Transverse colon (tissue), 4 donors: ENCODE results near the gene TEX29. TPM values are rescaled to one million over a fixed set of nuclear protein-coding genes. Genes with fewer than 3 reads are reported as not detected.

Experiments
- DNase-seq: peaks from one replicate; pipeline ENCODE4 v3.0.0-alpha.2; 2019
- H3K27ac ChIP-seq, 4 donors: fragments of 200-600 bp; sonication (generic); 2 replicates each; pipeline ENCODE4 v1.5.1; 2016 to 2018; ENCODE audit warnings: inconsistent platforms in 4 of 4
- H3K27me3 ChIP-seq: fragments of 200-600 bp; sonication (generic); 2 replicates; pipeline ENCODE4 v1.5.1; 2017; ENCODE audit warnings: inconsistent platforms
- H3K36me3 ChIP-seq, 4 donors: fragments of 200-600 bp; sonication (generic); 2 replicates each; pipeline ENCODE4 v1.5.1; 2017 to 2019; ENCODE audit warnings: inconsistent platforms in 4 of 4
- H3K4me1 ChIP-seq, 4 donors: fragments of 200-600 bp; sonication (generic); 2 replicates each; pipeline ENCODE4 v1.5.1; 2017 to 2020; ENCODE audit warnings: inconsistent platforms in 4 of 4
- H3K4me3 ChIP-seq, 4 donors: fragments of 200-600 bp; sonication (generic); 1 replicate in 1 of 4; 2 replicates in 3 of 4; pipeline versions ENCODE4 v1.5.1 to v1.6.1; 2017 to 2019; ENCODE audit warnings: inconsistent platforms in 4 of 4
- H3K9me3 ChIP-seq, 2 donors: fragments of 200-600 bp; sonication (generic); 2 replicates each; pipeline ENCODE4 v1.5.1; 2017 to 2019; ENCODE audit warnings: inconsistent platforms in 2 of 2
- EP300 ChIP-seq: sonication (generic); formaldehyde crosslinking; IDR thresholded peaks from one replicate; pipeline ENCODE4 v1.6.1; 2017; ENCODE audit warnings: antibody characterized with exemption, low read depth
- POLR2A ChIP-seq: fragments of 450-650 bp; IDR thresholded peaks from one replicate; pipeline ENCODE4 v1.6.1; 2016; ENCODE audit warnings: antibody characterized with exemption, mild to moderate bottlenecking, moderate library complexity
- POLR2AphosphoS5 ChIP-seq, 3 donors: sonication (generic); formaldehyde crosslinking; IDR thresholded peaks; one replicate each; pipeline ENCODE4 v1.6.1; 2016; ENCODE audit warnings: antibody characterized with exemption in 3 of 3
- WGBS, 2 donors: methylation state at CpG; one replicate each; pipeline ENCODE4 v1.1.5; 2018; ENCODE audit warnings: low coverage in 1 of 2; 5-methylcytosine and 5-hydroxymethylcytosine counted together
- in situ Hi-C, 4 donors: fragments of 200-750 bp; cut with MboI; loops; one replicate each; pipeline versions ENCODE4 v1.15.0 to v1.15.1; 2017; ENCODE audit warnings: low sequenced_read_pairs in 3 of 4, low pct_ligation_motif_present in 1 of 4, low pct_unique_long_range_greater_than_20kb in 1 of 4
- intact Hi-C: fragments of 100-400 bp; cut with DNase I; formaldehyde crosslinking; loops from one replicate; pipeline ENCODE4 v1.15.1; 2023; ENCODE audit warnings: low total_unique reads
- total RNA-seq, 4 donors: library from RNA; depleted of rRNA; stranded (reverse); fragments of >200 nt; gene quantifications; one replicate each; pipeline ENCODE4 v1.1.0, GENCODE V29; 2016
- TF ChIP-seq, protein P1 (sequence below), 5 experiments: fragments of 200-600 bp in 3 of 5; fragments of 450-650 bp in 2 of 5; sonication (generic) in 3 of 5; IDR thresholded peaks; 1 replicate in 2 of 5; 2 replicates in 3 of 5; pipeline ENCODE4 v1.5.1; 2016 to 2017; ENCODE audit warnings: antibody characterized with exemption in 5 of 5, inconsistent platforms in 3 of 5, mild to moderate bottlenecking in 2 of 5, moderate library complexity in 1 of 5

TEX29 gene
- total RNA-seq, 4 donors from 2014 or later: not detected

DNA sequence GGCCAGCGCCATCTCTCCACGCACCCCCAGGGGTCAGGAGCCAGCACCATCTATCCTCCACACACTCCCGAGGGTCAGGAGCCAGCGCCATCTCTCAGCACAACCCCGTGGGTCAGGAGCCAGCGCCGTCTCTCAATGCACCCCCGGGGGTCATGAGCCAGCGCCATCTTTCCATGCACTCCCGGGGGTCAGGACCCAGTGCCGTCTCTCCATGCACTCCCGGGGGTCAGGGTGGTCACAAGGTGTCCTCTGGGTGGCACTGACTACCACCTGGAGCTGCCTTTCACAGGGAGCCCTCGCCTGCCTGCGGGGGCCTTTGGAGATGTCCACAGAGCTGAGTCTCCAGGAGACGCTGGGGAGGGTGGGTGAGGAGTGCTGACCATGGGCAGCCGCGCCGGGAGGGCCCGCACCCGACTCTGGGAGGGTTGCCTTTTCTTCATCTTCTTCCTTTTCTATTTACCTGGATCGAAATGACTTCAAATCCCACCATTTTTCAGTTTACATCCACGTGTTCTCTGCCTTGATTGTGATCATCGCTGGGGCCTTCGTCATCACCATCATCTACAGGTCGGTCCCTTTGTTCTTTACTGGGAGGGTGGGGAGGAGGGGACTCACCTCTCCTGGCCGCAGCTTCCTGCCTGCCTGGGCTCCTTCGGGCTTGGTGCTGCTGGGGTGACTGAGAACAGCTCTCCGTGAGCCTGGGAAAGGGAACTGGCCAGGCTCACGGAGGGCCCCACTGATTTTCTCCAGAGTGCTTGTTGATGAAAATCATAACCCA lies 19.1 kb downstream of the TEX29 start:
- DNase-seq: no peak
- in situ Hi-C loops: no loop called here
- TF ChIP-seq EP300 (no peak), POLR2A (no peak), POLR2AphosphoS5 (IDR thresholded peaks at IDR 0.05) (no peak)
- TF ChIP-seq, protein P1, sequence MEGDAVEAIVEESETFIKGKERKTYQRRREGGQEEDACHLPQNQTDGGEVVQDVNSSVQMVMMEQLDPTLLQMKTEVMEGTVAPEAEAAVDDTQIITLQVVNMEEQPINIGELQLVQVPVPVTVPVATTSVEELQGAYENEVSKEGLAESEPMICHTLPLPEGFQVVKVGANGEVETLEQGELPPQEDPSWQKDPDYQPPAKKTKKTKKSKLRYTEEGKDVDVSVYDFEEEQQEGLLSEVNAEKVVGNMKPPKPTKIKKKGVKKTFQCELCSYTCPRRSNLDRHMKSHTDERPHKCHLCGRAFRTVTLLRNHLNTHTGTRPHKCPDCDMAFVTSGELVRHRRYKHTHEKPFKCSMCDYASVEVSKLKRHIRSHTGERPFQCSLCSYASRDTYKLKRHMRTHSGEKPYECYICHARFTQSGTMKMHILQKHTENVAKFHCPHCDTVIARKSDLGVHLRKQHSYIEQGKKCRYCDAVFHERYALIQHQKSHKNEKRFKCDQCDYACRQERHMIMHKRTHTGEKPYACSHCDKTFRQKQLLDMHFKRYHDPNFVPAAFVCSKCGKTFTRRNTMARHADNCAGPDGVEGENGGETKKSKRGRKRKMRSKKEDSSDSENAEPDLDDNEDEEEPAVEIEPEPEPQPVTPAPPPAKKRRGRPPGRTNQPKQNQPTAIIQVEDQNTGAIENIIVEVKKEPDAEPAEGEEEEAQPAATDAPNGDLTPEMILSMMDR (IDR thresholded peaks at IDR 0.05): no peak

DNA sequence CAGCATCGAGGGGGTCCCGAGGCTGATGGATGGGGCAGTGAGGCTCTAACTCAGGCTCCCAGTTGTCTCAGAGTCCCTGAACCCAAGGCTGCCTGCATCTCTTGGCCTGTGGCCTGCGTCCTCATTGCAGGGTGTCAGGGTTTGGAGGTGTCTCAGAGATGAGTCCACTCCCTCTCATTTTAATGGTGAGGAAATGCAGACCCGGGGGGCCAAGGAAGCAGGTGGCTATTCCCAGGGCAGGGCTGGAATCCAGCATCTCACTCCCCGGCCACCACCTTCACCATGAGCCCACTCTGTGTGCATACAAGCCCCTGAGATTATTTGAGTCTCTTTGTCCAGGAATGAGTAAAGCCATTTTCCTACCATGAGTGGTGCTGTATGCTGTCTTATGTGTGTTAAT lies 21.4 kb downstream of the TEX29 start:
- H3K27me3 ChIP-seq: no peaks in the 10 kb centered on the region
- 86% methylated on average over 5 of the region's 5 CpGs; no CpG with 5 or more reads in 1 of the 2 donors for WGBS, 2 donors
- no peak for TF ChIP-seq POLR2AphosphoS5 (IDR thresholded peaks at IDR 0.05)
- TF ChIP-seq EP300: no peak
- no peak for TF ChIP-seq POLR2A
- TF ChIP-seq, protein P1 (IDR thresholded peaks at IDR 0.05): no peak
- H3K27ac ChIP-seq: no peak overlapping the region
- no peak for DNase-seq
- no peaks in the 10 kb centered on the region for H3K9me3 ChIP-seq
- no peaks in the 10 kb centered on the region for H3K4me1 ChIP-seq
- H3K4me3 ChIP-seq: no peak overlapping the region
- intact Hi-C loops: no loop called here
- H3K36me3 ChIP-seq: no peaks in the 10 kb centered on the region
- in situ Hi-C loops: no loop called here

More for the DNA sequence above, 19.1 kb downstream of the TEX29 start:
- no peak overlapping the region for H3K27ac ChIP-seq
- WGBS, 2 donors: 93 to 100% methylated on average over 5 to 29 of the region's 29 CpGs
- H3K27me3 ChIP-seq: no peaks in the 10 kb centered on the region
- no peaks in the 10 kb centered on the region for H3K36me3 ChIP-seq
- H3K9me3 ChIP-seq: no peaks in the 10 kb centered on the region
- H3K4me3 ChIP-seq: no peak overlapping the region
- H3K4me1 ChIP-seq: no peaks in the 10 kb centered on the region
- intact Hi-C loops: no loop called here

DNA sequence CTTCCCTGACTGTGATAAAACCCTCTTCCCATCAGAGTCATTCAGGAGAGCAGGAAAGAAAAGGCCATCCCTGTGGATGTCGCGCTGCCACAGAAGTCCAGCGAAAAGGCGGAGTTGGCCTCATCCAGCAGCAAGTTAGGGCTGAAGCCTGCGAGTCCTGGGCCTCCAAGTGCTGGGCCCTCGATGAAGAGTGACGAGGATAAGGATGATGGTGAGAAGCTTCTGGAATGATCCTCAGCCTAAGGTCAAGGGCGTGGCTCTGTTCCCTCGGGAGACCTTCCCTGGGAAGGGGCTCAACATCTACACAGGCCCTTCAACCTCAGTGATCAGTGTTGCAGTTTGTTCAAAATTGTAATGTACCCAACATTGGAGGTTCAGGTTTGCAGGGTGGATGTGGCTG lies 22.3 kb downstream of the TEX29 start:
- Histone ChIP-seq H3K4me3 (no peak overlapping the region), H3K27me3 (no peaks in the 10 kb centered on the region), H3K4me1 (no peaks in the 10 kb centered on the region), H3K27ac (no peak overlapping the region), H3K9me3 (no peaks in the 10 kb centered on the region), H3K36me3 (no peaks in the 10 kb centered on the region)
- 97% methylated on average over 9 of the region's 9 CpGs; no CpG with 5 or more reads in 1 of the 2 donors for WGBS, 2 donors
- intact Hi-C loops: no loop called here
- DNase-seq: no peak
- no peak for TF ChIP-seq POLR2AphosphoS5 (IDR thresholded peaks at IDR 0.05)
- TF ChIP-seq, protein P1 (IDR thresholded peaks at IDR 0.05): no peak
- no peak for TF ChIP-seq POLR2A
- TF ChIP-seq EP300: no peak
- in situ Hi-C loops: no loop called here

DNA sequence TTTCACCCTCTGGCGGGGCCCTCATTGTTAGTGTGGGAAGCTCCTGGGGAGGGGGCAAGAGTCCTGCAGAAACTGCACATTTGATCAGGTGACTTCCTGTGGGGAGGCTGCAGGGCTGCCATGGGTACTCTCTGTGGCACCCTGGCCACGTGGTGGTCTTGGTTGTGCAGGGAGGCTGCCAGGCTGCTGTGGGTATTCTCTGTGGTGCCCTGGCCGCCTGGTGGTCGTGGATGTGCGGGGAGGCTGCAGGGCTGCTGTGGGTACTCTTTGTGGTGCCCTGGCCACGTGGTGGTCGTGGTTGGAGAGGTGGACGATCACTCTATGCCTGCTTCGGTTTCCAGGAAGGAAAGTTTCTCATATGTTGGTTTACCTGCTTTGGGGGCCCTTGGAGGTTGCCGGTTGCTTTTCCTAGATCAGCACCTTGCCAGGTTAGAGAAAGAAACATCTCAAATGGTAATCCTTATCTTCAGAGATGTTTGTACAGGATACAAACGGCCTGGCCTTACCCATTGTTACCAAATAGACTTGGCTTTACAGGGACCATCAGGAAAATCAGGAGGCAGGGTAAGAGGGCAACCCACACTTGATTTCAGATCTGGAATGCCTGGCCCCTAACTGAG lies 22.9 kb downstream of the TEX29 start:
- Histone ChIP-seq H3K4me3 (no peak overlapping the region), H3K27ac (no peak overlapping the region), H3K4me1 (no peaks in the 10 kb centered on the region), H3K9me3 (no peaks in the 10 kb centered on the region), H3K36me3 (no peaks in the 10 kb centered on the region), H3K27me3 (no peaks in the 10 kb centered on the region)
- intact Hi-C loops: no loop called here
- no peak for DNase-seq
- TF ChIP-seq POLR2A (no peak), EP300 (no peak), POLR2AphosphoS5 (IDR thresholded peaks at IDR 0.05) (no peak)
- TF ChIP-seq, protein P1 (IDR thresholded peaks at IDR 0.05): no peak
- in situ Hi-C loops: no loop called here
- WGBS, 2 donors: 76 to 93% methylated on average over 5 to 9 of the region's 11 CpGs
